ENCODE results near the gene TMEM231.
"Not testable (repeated sequence)": the region's sequence is repeated elsewhere in the genome, so short reads cannot be mapped to it uniquely, and the experiment has no call there.

TMEM231 gene

GRCh38 chr16:75566040-75566757 lies 10.1 kb upstream of the TMEM231 start, which contains the start of gene GABARAPL2:
Gene GABARAPL2 (plus strand): TSS chr16:75566379. CDS start chr16:75566487, 108 bp downstream.
- peak; percentile 95 for DNase-seq

GRCh38 chr16:75565640-75566039 lies 9.6 kb upstream of the TMEM231 start:
- DNase-seq, result no peak

- no peak for DNase-seq
Measured at GRCh38 chr16:75559564-75560372, 3.7 kb upstream of the TMEM231 start.

GRCh38 chr16:75558846-75559401 lies 2.9 kb upstream of the TMEM231 start:
- no peak for DNase-seq

GRCh38 chr16:75556431-75556950 lies 439 bp upstream of the TMEM231 start:
- DNase-seq, result no peak

- peak; percentile 45 for DNase-seq
Measured at GRCh38 chr16:75555213-75555706, 792 bp downstream of the TMEM231 start.

- DNase-seq, result no peak
Measured at GRCh38 chr16:75552951-75553350, 3.1 kb downstream of the TMEM231 start.

- DNase-seq, result peak; percentile 30
Measured at GRCh38 chr16:75550211-75550662, 5.8 kb downstream of the TMEM231 start.

GRCh38 chr16:75548456-75548855 lies 7.6 kb downstream of the TMEM231 start:
- not testable (repeated sequence) for DNase-seq

GRCh38 chr16:75546293-75546692 lies 9.8 kb downstream of the TMEM231 start:
- no peak for DNase-seq

- not testable (repeated sequence) for DNase-seq
Measured at GRCh38 chr16:75545879-75546278, 10.2 kb downstream of the TMEM231 start.

GRCh38 chr16:75542462-75542861 lies 13.6 kb downstream of the TMEM231 start:
- DNase-seq, result not testable (repeated sequence)

- no peak for DNase-seq
Measured at GRCh38 chr16:75541236-75541635, 14.8 kb downstream of the TMEM231 start.

GRCh38 chr16:75538882-75539565 lies 17.0 kb downstream of the TMEM231 start:
- DNase-seq, result not testable (repeated sequence)

- no peak for DNase-seq
Measured at GRCh38 chr16:75537776-75538175, 18.3 kb downstream of the TMEM231 start.

GRCh38 chr16:75535901-75536300 lies 20.2 kb downstream of the TMEM231 start, which contains the start of gene CHST5:
Gene CHST5 (minus strand): TSS chr16:75536108. CDS start chr16:75530384, 5,724 bp downstream.
- DNase-seq, result no peak

- no peak for DNase-seq
Measured at GRCh38 chr16:75535211-75535843, 20.7 kb downstream of the TMEM231 start.

GRCh38 chr16:75534560-75535205 lies 21.4 kb downstream of the TMEM231 start:
- no peak for DNase-seq

- DNase-seq, result no peak
Measured at GRCh38 chr16:75532791-75533190, 23.3 kb downstream of the TMEM231 start.

GRCh38 chr16:75532142-75532765 lies 23.8 kb downstream of the TMEM231 start:
- no peak for DNase-seq

- no peak for DNase-seq
Measured at GRCh38 chr16:75529959-75530358, 26.1 kb downstream of the TMEM231 start.
